Ovary (tissue), 9 donors: Measurements from ENCODE around the gene TMPRSS7. TPM values are rescaled to one million over a fixed set of nuclear protein-coding genes. Genes with fewer than 3 reads are reported as not detected.

Experiments
- DNase-seq, 5 donors: peaks; one replicate each; pipeline ENCODE4 v3.0.0-alpha.2; 2019 to 2020
- H3K27ac ChIP-seq, 2 donors: fragments of 200-600 bp; one replicate each; pipeline versions ENCODE4 v1.5.1 to v1.8.0; 2019 to 2022
- H3K27me3 ChIP-seq: fragments of 200-600 bp; one replicate; pipeline ENCODE4 v1.8.0; 2022
- H3K36me3 ChIP-seq: fragments of 200-600 bp; sonication (generic); one replicate; pipeline ENCODE4 v1.5.1; 2019
- H3K4me1 ChIP-seq: one replicate; pipeline ENCODE4 v1.8.1; 2013; ENCODE audit warnings: mild to moderate bottlenecking, moderate library complexity; ENCODE audit not compliant: insufficient read depth
- H3K4me3 ChIP-seq: fragments of 200-600 bp; sonication (generic); one replicate; pipeline ENCODE4 v1.5.1; 2017
- H3K9me3 ChIP-seq, 2 donors: fragments of 200-600 bp in 1 of 2; sonication (generic) in 1 of 2; one replicate each; pipeline versions ENCODE4 v1.5.1 to v1.8.1; 2013 to 2019; ENCODE audit warnings: mild to moderate bottlenecking in 1 of 2, moderate library complexity in 1 of 2
- CTCF ChIP-seq, 3 donors: fragments of 450-650 bp in 2 of 3; fragments of 200-600 bp in 1 of 3; IDR thresholded peaks; one replicate each; pipeline versions ENCODE4 v1.5.1 to v1.8.0; 2016 to 2022; ENCODE audit warnings: antibody characterized with exemption in 3 of 3, mild to moderate bottlenecking in 1 of 3
- EP300 ChIP-seq: sonication (generic); formaldehyde crosslinking; IDR thresholded peaks from one replicate; pipeline ENCODE4 v1.6.1; 2017; ENCODE audit warnings: antibody characterized with exemption
- POLR2A ChIP-seq: fragments of 450-650 bp; IDR thresholded peaks from one replicate; pipeline ENCODE4 v1.6.1; 2017; ENCODE audit warnings: antibody characterized with exemption, mild to moderate bottlenecking, moderate library complexity
- WGBS, 3 donors: extraction: QIAGEN DNeasy Blood & Tissue Kit in 1 of 3; methylation state at CpG; one replicate each; pipeline versions ENCODE4 v1.1.5 to v1.1.7; 2013 to 2017; 5-methylcytosine and 5-hydroxymethylcytosine counted together
- intact Hi-C, 4 donors: fragments of 100-400 bp; cut with DNase I; formaldehyde crosslinking; loops; one replicate each; pipeline versions ENCODE4 v1.11.0 to v1.15.1; 2022 to 2023
- polyA plus RNA-seq, 2 donors: library from polyadenylated mRNA; stranded (reverse); fragments of 200-250 nt in 1 of 2; fragments of 350-450 nt in 1 of 2; fragmentation: Illumina TruSeq in 1 of 2; extraction: RNeasy Lipid Tissue Mini Kit (QIAGEN cat#74804) in 1 of 2; gene quantifications; one replicate each; pipeline ENCODE4 v1.2.3, GENCODE V29; 2013 to 2014
- total RNA-seq, 7 donors: library from RNA; depleted of rRNA in 2 of 7; stranded (reverse); fragments of >200 nt in 2 of 7; fragmentation: NEBNext Ultra II Directional in 3 of 7; extraction: Animal tissue kit (Norgen Biotek cat#: 25700) in 3 of 7; gene quantifications; one replicate each; pipeline versions ENCODE4 v1.1.0 to v1.2.4, GENCODE V29; 2016 to 2023
- donor health status: DM: no; HTN: no; CAD: no; lungs with moderate emphysema.
- donor health status: DM: no; HTN: no; CAD: no.
- donor health status: Bipolar disorder and iron deficiency.
- donor health status: DM: yes; HTN: yes; CAD: no.
- donor health status: DM: no; HTN: no; CAD: no.
- donor health status: DM: yes; HTN: yes; CAD: no.

The TMPRSS7 gene
- total and polyA plus RNA-seq, 9 donors = 0.34 TPM; not detected in 8

- DNase-seq = no peak
- TF ChIP-seq EP300 (no peak), CTCF (IDR thresholded peaks at IDR 0.05) (no peak), POLR2A (no peak)
- H3K4me3 ChIP-seq = no peak overlapping the region
- H3K27ac ChIP-seq = no peak overlapping the region
- H3K4me1 ChIP-seq = no peaks in the 10 kb centered on the region
- H3K36me3 ChIP-seq = no peaks in the 10 kb centered on the region
- 95 to 97% (median 96%) methylated on average over 2 of the region's 2 CpGs for WGBS, 3 donors
- intact Hi-C loops = no loop called here
- H3K27me3 ChIP-seq = no peaks in the 10 kb centered on the region
- H3K9me3 ChIP-seq = no peaks in the 10 kb centered on the region
Observed at GRCh38 chr3:112104774-112105173, 70.2 kb downstream of the TMPRSS7 start.

- no peaks in the 10 kb centered on the region for H3K4me1 ChIP-seq
- no peaks in the 10 kb centered on the region for H3K36me3 ChIP-seq
- no peaks in the 10 kb centered on the region for H3K9me3 ChIP-seq
- TF ChIP-seq CTCF (IDR thresholded peaks at IDR 0.05) (no peak), EP300 (no peak), POLR2A (no peak)
- intact Hi-C loops = no loop called here
- WGBS, 3 donors = 53 to 65% (median 54%) methylated on average over 5 of the region's 5 CpGs
- no peak overlapping the region for H3K27ac ChIP-seq
- no peak for DNase-seq
- no peak overlapping the region for H3K4me3 ChIP-seq
- no peaks in the 10 kb centered on the region for H3K27me3 ChIP-seq
Observed at GRCh38 chr3:112109322-112109721, 74.8 kb downstream of the TMPRSS7 start.

GRCh38 chr3:112111785-112112402, 77.4 kb downstream of the TMPRSS7 start:
- DNase-seq = no peak
- Histone ChIP-seq H3K4me3 (no peak overlapping the region), H3K27ac (no peak overlapping the region), H3K36me3 (no peaks in the 10 kb centered on the region), H3K4me1 (no peaks in the 10 kb centered on the region), H3K27me3 (no peaks in the 10 kb centered on the region), H3K9me3 (no peaks in the 10 kb centered on the region)
- intact Hi-C loops = no loop called here
- WGBS, 3 donors = 47 to 49% (median 49%) methylated on average over 3 of the region's 3 CpGs
- TF ChIP-seq CTCF (IDR thresholded peaks at IDR 0.05) (no peak), POLR2A (no peak), EP300 (no peak)

GRCh38 chr3:112114576-112115160, 80.1 kb downstream of the TMPRSS7 start:
- Histone ChIP-seq H3K36me3 (no peaks in the 10 kb centered on the region), H3K27me3 (no peaks in the 10 kb centered on the region), H3K9me3 (no peaks in the 10 kb centered on the region), H3K4me1 (no peaks in the 10 kb centered on the region), H3K4me3 (no peak overlapping the region), H3K27ac (no peak overlapping the region)
- DNase-seq = no peak
- 95 to 96% (median 95%) methylated on average over 6 of the region's 6 CpGs for WGBS, 3 donors
- intact Hi-C loops = no loop called here
- TF ChIP-seq EP300 (no peak), POLR2A (no peak), CTCF (IDR thresholded peaks at IDR 0.05) (no peak)
